Adrenal gland (tissue), 19 donors: Measurements from ENCODE around the gene CCDC15. TPM values are rescaled to one million over a fixed set of nuclear protein-coding genes. Genes with fewer than 3 reads are reported as not detected.

Source experiments
- DNase-seq, 7 donors: peaks; one replicate each; pipeline ENCODE4 v3.0.0-alpha.2; 2019 to 2020
- H3K27ac ChIP-seq, 5 donors: fragments of 200-600 bp; sonication (generic) in 4 of 5; 1 replicate in 3 of 5; 2 replicates in 2 of 5; pipeline versions ENCODE4 v1.5.1 to v1.8.0; 2016 to 2020; ENCODE audit warnings: mild to moderate bottlenecking in 1 of 5
- H3K27me3 ChIP-seq: fragments of 200-600 bp; 2 replicates; pipeline ENCODE4 v1.8.0; 2021
- H3K36me3 ChIP-seq, 2 donors: fragments of 200-600 bp; replicated peaks in 1 of 2; 1 replicate in 1 of 2; 2 replicates in 1 of 2; pipeline versions ENCODE4 v1.5.1 to v1.8.0; 2018 to 2022
- H3K4me1 ChIP-seq, 2 donors: fragments of 200-600 bp; replicated peaks in 1 of 2; 1 replicate in 1 of 2; 2 replicates in 1 of 2; pipeline versions ENCODE4 v1.5.1 to v1.8.0; 2018 to 2021
- H3K4me3 ChIP-seq, 4 donors: fragments of 200-600 bp; sonication (generic) in 3 of 4; one replicate each; pipeline ENCODE4 v1.5.1; 2016 to 2018
- H3K9me3 ChIP-seq, 3 donors: fragments of 200-600 bp; sonication (generic) in 1 of 3; replicated peaks in 1 of 3; 1 replicate in 2 of 3; 2 replicates in 1 of 3; pipeline versions ENCODE4 v1.5.1 to v1.8.0; 2016 to 2021
- POLR2A ChIP-seq, 2 donors: fragments of 450-650 bp; IDR thresholded peaks; one replicate each; pipeline ENCODE4 v1.6.1; 2017; ENCODE audit warnings: antibody characterized with exemption in 2 of 2, mild to moderate bottlenecking in 2 of 2, moderate library complexity in 1 of 2
- WGBS, 4 donors: extraction: QIAGEN DNeasy Blood & Tissue Kit in 2 of 4; methylation state at CpG; one replicate each; pipeline versions ENCODE4 v1.1.5 to v1.1.7; 2013 to 2017; 5-methylcytosine and 5-hydroxymethylcytosine counted together
- intact Hi-C, 2 donors: fragments of 100-400 bp; cut with DNase I; formaldehyde crosslinking; loops; one replicate each; pipeline versions ENCODE4 v1.14.1 to v1.15.0; 2022 to 2023
- long read RNA-seq, 10 donors: library from polyadenylated mRNA in 3 of 10; unstranded in 2 of 10; stranded (forward) in 1 of 10; transcript quantifications; one replicate each; pipeline ENCODE4 v2.0.0 and lab custom pipeline, GENCODE V29; 2021 to 2026
- polyA plus RNA-seq, 3 donors: library from polyadenylated mRNA; stranded (reverse); fragments of 200-250 nt in 2 of 3; fragments of 350-450 nt in 1 of 3; fragmentation: Illumina TruSeq in 1 of 3; extraction: RNeasy Lipid Tissue Mini Kit (QIAGEN cat#74804) in 1 of 3; gene quantifications; one replicate each; pipeline ENCODE4 v1.2.3, GENCODE V29; 2013 to 2014
- total RNA-seq, 9 donors: library from RNA; depleted of rRNA in 4 of 9; stranded (reverse); fragments of >200 nt in 4 of 9; fragments of 120-200 nt in 1 of 9; fragmentation: NEBNext Ultra II Directional in 1 of 9; extraction: Animal tissue kit (Norgen Biotek cat#: 25700) in 1 of 9; gene quantifications; one replicate each; pipeline versions ENCODE4 v1.1.0 to v1.2.4, GENCODE V29; 2013 to 2023
- TF ChIP-seq, protein P1 (sequence below), 6 experiments: fragments of 450-650 bp in 4 of 6; fragments of 200-600 bp in 2 of 6; sonication (generic) in 1 of 6; IDR thresholded peaks; 1 replicate in 5 of 6; 2 replicates in 1 of 6; pipeline versions ENCODE4 v1.5.1 to v1.8.0; 2016 to 2021; ENCODE audit warnings: antibody characterized with exemption in 6 of 6, mild to moderate bottlenecking in 2 of 6, moderate library complexity in 1 of 6
- donor health status: healthy with polysubstance abuse.
- donor health status: Bipolar disorder and iron deficiency.
- donor health status: DM: yes; HTN: yes; CAD: no.
- donor health status: DM: no; HTN: no; CAD: no.
- donor health status: DM: no; HTN: no; CAD: no.
- donor health status: DM: yes; HTN: yes; CAD: no.

CCDC15 gene
- total RNA-seq (1 to 10 TPM in 7 of 9 donors, under 1 TPM in 2; 0.78 to 4.9 (median 2.0) TPM), polyA plus RNA-seq (1 to 10 TPM in 1 of 3 donors, under 1 TPM in 2; 0.47 to 3.7 (median 0.72) TPM)
- long read RNA-seq, donor 1, result 0 reads
- long read RNA-seq, donor 2, result 0 reads
- long read RNA-seq, donor 3, result 0 reads
- long read RNA-seq, donor 4, result 0 reads
- long read RNA-seq, donor 5, partial matches to known transcripts, result 0 of 1 reads
- long read RNA-seq, donor 5, other reads (novel, unspliced or antisense), result 1 of 1 reads
- long read RNA-seq, donor 6, partial matches to known transcripts, result 1 of 2 reads
- long read RNA-seq, donor 6, other reads (novel, unspliced or antisense), result 1 of 2 reads
- long read RNA-seq, donor 7, result 0 reads
- long read RNA-seq, donor 8, result 0 reads
- long read RNA-seq, donor 9, result 0 reads
- long read RNA-seq, donor 10, result 0 reads

- DNase-seq, result peak; percentile 96 to 99 (median 98)
- Histone ChIP-seq H3K27ac (peak within 1 kb of the TSS in 4 of 5 donors; percentile 34 to 84 (median 75)), H3K4me3 (peak within 1 kb of the TSS; percentile 26 to 65 (median 56)), H3K9me3 (no peaks in the 10 kb centered on the region), H3K36me3 (no peaks in the 10 kb centered on the region), H3K4me1 (peaks cover 5 to 13% of the 10 kb centered on the region in 2 donors), H3K27me3 (no peaks in the 10 kb centered on the region)
- intact Hi-C loops, result loop anchor here in 1 of 2 donors (10.0 kb wide), 2 partner anchors 191 to 391 kb away; no protein-coding TSS in a partner anchor
- 0 to 1% (median 0%) methylated on average over 42 to 54 of the region's 54 CpGs for WGBS, 4 donors
- TF ChIP-seq, protein P1, sequence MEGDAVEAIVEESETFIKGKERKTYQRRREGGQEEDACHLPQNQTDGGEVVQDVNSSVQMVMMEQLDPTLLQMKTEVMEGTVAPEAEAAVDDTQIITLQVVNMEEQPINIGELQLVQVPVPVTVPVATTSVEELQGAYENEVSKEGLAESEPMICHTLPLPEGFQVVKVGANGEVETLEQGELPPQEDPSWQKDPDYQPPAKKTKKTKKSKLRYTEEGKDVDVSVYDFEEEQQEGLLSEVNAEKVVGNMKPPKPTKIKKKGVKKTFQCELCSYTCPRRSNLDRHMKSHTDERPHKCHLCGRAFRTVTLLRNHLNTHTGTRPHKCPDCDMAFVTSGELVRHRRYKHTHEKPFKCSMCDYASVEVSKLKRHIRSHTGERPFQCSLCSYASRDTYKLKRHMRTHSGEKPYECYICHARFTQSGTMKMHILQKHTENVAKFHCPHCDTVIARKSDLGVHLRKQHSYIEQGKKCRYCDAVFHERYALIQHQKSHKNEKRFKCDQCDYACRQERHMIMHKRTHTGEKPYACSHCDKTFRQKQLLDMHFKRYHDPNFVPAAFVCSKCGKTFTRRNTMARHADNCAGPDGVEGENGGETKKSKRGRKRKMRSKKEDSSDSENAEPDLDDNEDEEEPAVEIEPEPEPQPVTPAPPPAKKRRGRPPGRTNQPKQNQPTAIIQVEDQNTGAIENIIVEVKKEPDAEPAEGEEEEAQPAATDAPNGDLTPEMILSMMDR (IDR thresholded peaks at IDR 0.05), result no peak
- TF ChIP-seq POLR2A (IDR thresholded peaks at IDR 0.05), result peak; percentile 70 to 78
Measured at GRCh38 chr11:124953753-124954589, at the start of gene CCDC15. Gene CCDC15 (plus strand): TSS chr11:124954202. CDS start chr11:124954733, 531 bp downstream.

DNA sequence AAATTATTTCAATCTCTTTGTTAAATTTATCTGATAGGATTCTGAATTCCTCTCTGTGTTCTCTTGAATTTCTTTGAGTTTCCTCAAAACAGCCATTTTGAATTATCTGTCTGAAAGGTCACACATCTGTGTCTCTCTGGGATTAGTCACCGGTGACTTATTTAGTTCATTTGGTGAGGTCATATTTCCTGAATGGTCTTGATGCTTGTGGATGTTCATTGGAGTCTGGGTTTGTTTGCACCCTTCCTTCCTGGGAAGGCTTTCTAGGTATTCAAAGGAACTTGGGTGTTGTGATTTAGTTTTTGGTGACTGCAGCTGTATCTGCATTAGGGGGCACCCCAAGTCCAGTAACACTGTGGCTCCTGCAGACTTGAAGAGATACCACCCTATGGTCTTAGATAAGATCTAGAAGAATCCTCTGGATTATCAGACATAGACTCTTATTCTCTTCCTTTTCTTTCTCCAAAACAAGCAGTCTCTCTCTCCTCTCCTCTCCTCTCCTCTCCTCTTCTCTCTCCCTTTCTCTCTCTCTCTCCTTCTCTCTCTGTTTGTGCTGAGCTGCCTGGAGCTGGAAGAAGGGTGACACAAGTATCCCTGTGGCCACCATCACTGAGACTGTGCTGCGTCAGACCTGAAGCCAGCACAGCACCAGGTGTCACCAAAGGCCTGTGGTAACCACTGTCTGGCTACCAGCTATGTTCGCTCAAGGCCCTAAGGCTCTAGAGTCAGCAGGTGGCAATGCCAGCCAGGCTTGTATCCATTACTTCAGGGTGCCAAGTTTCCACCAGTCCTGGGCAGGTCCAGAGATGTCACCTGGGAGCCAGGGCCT, 38.2 kb upstream of the CCDC15 start:
- no peaks in the 10 kb centered on the region for H3K27me3 ChIP-seq
- 78 to 83% (median 80%) methylated on average over 3 of the region's 3 CpGs for WGBS, 4 donors
- H3K27ac ChIP-seq, result no peak overlapping the region
- H3K4me3 ChIP-seq, result no peak overlapping the region
- H3K36me3 ChIP-seq, result no peaks in the 10 kb centered on the region
- intact Hi-C loops, result no loop called here
- TF ChIP-seq, protein P1 (IDR thresholded peaks at IDR 0.05), result no peak
- TF ChIP-seq POLR2A (IDR thresholded peaks at IDR 0.05), result no peak
- DNase-seq, result no peak
- H3K4me1 ChIP-seq, result peaks cover 2% of the 10 kb centered on the region in 2 donors
- no peaks in the 10 kb centered on the region for H3K9me3 ChIP-seq

- Histone ChIP-seq H3K27ac (no peak overlapping the region), H3K9me3 (no peaks in the 10 kb centered on the region), H3K4me1 (peaks cover 7 to 8% of the 10 kb centered on the region in 2 donors), H3K36me3 (no peaks in the 10 kb centered on the region), H3K27me3 (no peaks in the 10 kb centered on the region), H3K4me3 (no peak overlapping the region)
- no peak for TF ChIP-seq POLR2A (IDR thresholded peaks at IDR 0.05)
- TF ChIP-seq, protein P1 (IDR thresholded peaks at IDR 0.05), result no peak
- intact Hi-C loops, result no loop called here
- DNase-seq, result no peak
Measured at GRCh38 chr11:124916370-124916710, 37.7 kb upstream of the CCDC15 start.
